GM10248 (cell line): ENCODE data around the gene NOXO1.
"Not testable (repeated sequence)": the region's sequence is repeated elsewhere in the genome, so short reads cannot be mapped to it uniquely, and the experiment has no call there.

Experiments used
- CTCF ChIA-PET: fragments of 300-600 bp; sonication (Branson Sonifier 250); formaldehyde crosslinking; extraction: SDS; loops from one replicate; lab custom pipeline; 2021; ENCODE audit warnings: antibody characterized with exemption; lab: Yijun Ruan, JAX
- POLR2A ChIA-PET: fragments of 350-650 bp; sonication (Branson Sonifier 250); formaldehyde crosslinking; extraction: SDS; loops from one replicate; lab custom pipeline; 2020; ENCODE audit warnings: antibody characterized with exemption; lab: Yijun Ruan, JAX
- DNase-seq: peaks from one replicate; pipeline ENCODE4 v3.0.0; 2012; ENCODE audit errors: extremely low spot score
- CTCF ChIP-seq: IDR thresholded peaks from 2 replicates; pipeline ENCODE4 v1.5.1; 2012; ENCODE audit warnings: mild to moderate bottlenecking, low read depth; ENCODE audit errors: extremely low read depth, missing control alignments, control extremely low read depth

Gene NOXO1

GRCh38 chr16:1942047-1942809, 39.0 kb downstream of the NOXO1 start:
- TF ChIP-seq CTCF = no peak
- DNase-seq = no peak
- POLR2A ChIA-PET = interaction anchor here (1.8 to 2.2 kb wide), 2 partner anchors 22 to 23 kb away, joined by 12 to 19 read pairs; partner anchors contain the start of gene RPS2
- CTCF ChIA-PET = interaction anchor here (1.1 to 2.8 kb wide), 3 partner anchors 13 to 22 kb away, joined by 3 to 20 read pairs (median 3); partner anchors contain the start of gene RPS2

GRCh38 chr16:1941162-1942046, 39.9 kb downstream of the NOXO1 start:
- TF ChIP-seq CTCF = no peak
- ChIA-PET POLR2A (interaction anchor here (1.8 kb wide), 1 partner anchor 24 kb away, joined by 12 read pairs; the partner anchor contains the start of gene RPS2), CTCF (interaction anchor here (1.1 to 2.8 kb wide), 6 partner anchors 12 to 168 kb away, joined by 3 to 20 read pairs (median 3); partner anchors contain the start of gene RPS2)
- no peak for DNase-seq

GRCh38 chr16:1940273-1941161, 40.8 kb downstream of the NOXO1 start:
- TF ChIP-seq CTCF = no peak
- DNase-seq = no peak
- CTCF ChIA-PET = interaction anchor here (1.2 to 2.8 kb wide), 5 partner anchors 12 to 167 kb away, joined by 3 to 20 read pairs (median 3); partner anchors contain the start of gene RPS2
- POLR2A ChIA-PET = interaction anchor here (0.5 to 1.8 kb wide), 2 partner anchors 24 to 48 kb away, joined by 3 to 12 read pairs; partner anchors contain the start of gene RPS2

- CTCF ChIA-PET = interaction anchor here (2.8 kb wide), 1 partner anchor 11 kb away, joined by 20 read pairs; no protein-coding TSS in a partner anchor
- POLR2A ChIA-PET = interaction anchor here (0.5 to 0.6 kb wide), 2 partner anchors 25 to 49 kb away, joined by 3 read pairs; partner anchors contain the start of gene RPS2
- not testable (repeated sequence) for DNase-seq
Measured at GRCh38 chr16:1939833-1940232, 41.4 kb downstream of the NOXO1 start.

- CTCF ChIA-PET = interaction anchor here (1.0 kb wide), 1 partner anchor 9 kb away, joined by 3 read pairs; no protein-coding TSS in a partner anchor
- no peak for DNase-seq
- no peak for TF ChIP-seq CTCF
- POLR2A ChIA-PET = no interaction called here
Measured at GRCh38 chr16:1938910-1939309, 42.4 kb downstream of the NOXO1 start.

GRCh38 chr16:1938316-1938715, 43.0 kb downstream of the NOXO1 start:
- no peak for TF ChIP-seq CTCF
- DNase-seq = no peak
- ChIA-PET POLR2A (no interaction called here), CTCF (interaction anchor here (1.0 kb wide), 1 partner anchor 8 kb away, joined by 3 read pairs; no protein-coding TSS in a partner anchor)
